H1 (cell line): ENCODE measurements around the gene RARA.

ENCODE experiments used
- CTBP2 ChIP-seq: IDR thresholded peaks from 2 replicates; pipeline ENCODE4 v1.7.0; 2011; ENCODE audit warnings: borderline replicate concordance, mild to moderate bottlenecking, moderate library complexity, mixed read lengths, low read length; ENCODE audit not compliant: insufficient read depth, insufficient read length
- EZH2 ChIP-seq: fragments of 200-600 bp; sonication (generic); IDR thresholded peaks from 2 replicates; pipeline ENCODE4 v1.7.1; 2012; ENCODE audit warnings: low read depth, mild to moderate bottlenecking, moderate library complexity, low read length, inconsistent platforms; ENCODE audit not compliant: severe bottlenecking
- GABPA ChIP-seq: IDR thresholded peaks from 2 replicates; pipeline ENCODE4 v1.6.1; 2011; ENCODE audit warnings: mild to moderate bottlenecking, low read length, moderate library complexity, borderline replicate concordance; ENCODE audit not compliant: insufficient read depth
- KDM1A ChIP-seq: fragments of 200-600, 300-600 bp; sonication (generic); IDR thresholded peaks from 2 replicates; pipeline ENCODE4 v1.7.1; 2016; ENCODE audit warnings: mild to moderate bottlenecking, low read length, borderline replicate concordance
- POLR2A ChIP-seq, 2 experiments: IDR thresholded peaks; 1 replicate in 1 of 2; 2 replicates in 1 of 2; pipeline ENCODE4 v1.6.1; 2011; ENCODE audit warnings: low read depth in 2 of 2, low read length in 2 of 2, mild to moderate bottlenecking in 2 of 2; ENCODE audit errors: control extremely low read depth in 1 of 2
- RBBP5 ChIP-seq: IDR thresholded peaks from 2 replicates; pipeline ENCODE4 v1.7.1; 2012; ENCODE audit warnings: low read depth, mild to moderate bottlenecking, inconsistent platforms, low read length, moderate library complexity, borderline replicate concordance
- SAP30 ChIP-seq: fragments of 300-600 bp; sonication (generic); IDR thresholded peaks from 2 replicates; pipeline ENCODE4 v1.7.1; 2012; ENCODE audit warnings: low read length, moderate library complexity, mild to moderate bottlenecking, inconsistent platforms; ENCODE audit not compliant: insufficient read depth, insufficient replicate concordance
- TF ChIP-seq, protein P1 (sequence below), 3 experiments: IDR thresholded peaks; 1 replicate in 2 of 3; 2 replicates in 1 of 3; pipeline versions ENCODE4 v1.5.1 to v1.6.1; 2011; ENCODE audit warnings: low read length in 3 of 3, mild to moderate bottlenecking in 3 of 3, inconsistent platforms in 2 of 3, low read depth in 1 of 3, moderate library complexity in 1 of 3; ENCODE audit not compliant: insufficient read depth in 1 of 3; ENCODE audit errors: control extremely low read depth in 1 of 3
- TF ChIP-seq, protein P2 (sequence below): IDR thresholded peaks from 2 replicates; pipeline ENCODE4 v1.6.1; 2011; ENCODE audit warnings: low read length, improper control_type of control experiment
- TF ChIP-seq, protein P3 (sequence below): IDR thresholded peaks from 2 replicates; pipeline ENCODE4 v1.6.1; 2012; ENCODE audit warnings: inconsistent platforms
- TF ChIP-seq, protein P4 (sequence below): IDR thresholded peaks from 2 replicates; pipeline ENCODE4 v1.6.1; 2012; ENCODE audit warnings: inconsistent platforms
- TF ChIP-seq, protein P5 (sequence below): IDR thresholded peaks from 2 replicates; pipeline ENCODE4 v1.6.1; 2012; ENCODE audit warnings: low read length, inconsistent platforms

DNA sequence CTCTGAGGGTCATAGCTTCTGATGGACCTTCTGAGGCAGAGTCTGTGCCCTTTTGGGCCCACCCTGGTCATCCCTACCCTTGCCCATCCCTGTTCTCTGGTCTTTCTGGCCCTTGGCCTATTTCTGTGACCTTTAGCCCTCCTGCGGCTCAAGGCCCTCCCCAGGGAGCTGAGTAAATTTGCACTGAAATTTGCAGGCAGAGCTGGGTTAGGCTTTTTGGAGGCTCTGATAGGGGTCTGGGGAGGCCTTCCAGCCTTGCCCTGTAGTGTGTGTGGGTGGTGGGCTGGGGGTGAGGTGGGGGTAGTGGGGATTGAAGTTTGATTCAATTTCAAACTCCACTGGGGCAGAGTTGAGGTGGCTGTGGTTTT lies 17.8 kb downstream of the RARA start:
- TF ChIP-seq, protein P1, sequence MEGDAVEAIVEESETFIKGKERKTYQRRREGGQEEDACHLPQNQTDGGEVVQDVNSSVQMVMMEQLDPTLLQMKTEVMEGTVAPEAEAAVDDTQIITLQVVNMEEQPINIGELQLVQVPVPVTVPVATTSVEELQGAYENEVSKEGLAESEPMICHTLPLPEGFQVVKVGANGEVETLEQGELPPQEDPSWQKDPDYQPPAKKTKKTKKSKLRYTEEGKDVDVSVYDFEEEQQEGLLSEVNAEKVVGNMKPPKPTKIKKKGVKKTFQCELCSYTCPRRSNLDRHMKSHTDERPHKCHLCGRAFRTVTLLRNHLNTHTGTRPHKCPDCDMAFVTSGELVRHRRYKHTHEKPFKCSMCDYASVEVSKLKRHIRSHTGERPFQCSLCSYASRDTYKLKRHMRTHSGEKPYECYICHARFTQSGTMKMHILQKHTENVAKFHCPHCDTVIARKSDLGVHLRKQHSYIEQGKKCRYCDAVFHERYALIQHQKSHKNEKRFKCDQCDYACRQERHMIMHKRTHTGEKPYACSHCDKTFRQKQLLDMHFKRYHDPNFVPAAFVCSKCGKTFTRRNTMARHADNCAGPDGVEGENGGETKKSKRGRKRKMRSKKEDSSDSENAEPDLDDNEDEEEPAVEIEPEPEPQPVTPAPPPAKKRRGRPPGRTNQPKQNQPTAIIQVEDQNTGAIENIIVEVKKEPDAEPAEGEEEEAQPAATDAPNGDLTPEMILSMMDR (IDR thresholded peaks at IDR 0.05; ENCODE audit: control extremely low read depth in 1 of 3, insufficient read depth in 1 of 3, low read depth in 1 of 3, low read length in 3 of 3), result no peak
- TF ChIP-seq, protein P2, sequence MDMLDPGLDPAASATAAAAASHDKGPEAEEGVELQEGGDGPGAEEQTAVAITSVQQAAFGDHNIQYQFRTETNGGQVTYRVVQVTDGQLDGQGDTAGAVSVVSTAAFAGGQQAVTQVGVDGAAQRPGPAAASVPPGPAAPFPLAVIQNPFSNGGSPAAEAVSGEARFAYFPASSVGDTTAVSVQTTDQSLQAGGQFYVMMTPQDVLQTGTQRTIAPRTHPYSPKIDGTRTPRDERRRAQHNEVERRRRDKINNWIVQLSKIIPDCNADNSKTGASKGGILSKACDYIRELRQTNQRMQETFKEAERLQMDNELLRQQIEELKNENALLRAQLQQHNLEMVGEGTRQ, result no peak
- TF ChIP-seq SAP30 (no peak), RBBP5 (no peak), EZH2 (no peak), GABPA (no peak), KDM1A (no peak), POLR2A (IDR thresholded peaks at IDR 0.05; ENCODE audit: control extremely low read depth in 1 of 2, low read depth in 2 of 2, low read length in 2 of 2) (no peak), CTBP2 (no peak)
- TF ChIP-seq, protein P3, sequence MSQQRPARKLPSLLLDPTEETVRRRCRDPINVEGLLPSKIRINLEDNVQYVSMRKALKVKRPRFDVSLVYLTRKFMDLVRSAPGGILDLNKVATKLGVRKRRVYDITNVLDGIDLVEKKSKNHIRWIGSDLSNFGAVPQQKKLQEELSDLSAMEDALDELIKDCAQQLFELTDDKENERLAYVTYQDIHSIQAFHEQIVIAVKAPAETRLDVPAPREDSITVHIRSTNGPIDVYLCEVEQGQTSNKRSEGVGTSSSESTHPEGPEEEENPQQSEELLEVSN, result no peak
- TF ChIP-seq, protein P4, sequence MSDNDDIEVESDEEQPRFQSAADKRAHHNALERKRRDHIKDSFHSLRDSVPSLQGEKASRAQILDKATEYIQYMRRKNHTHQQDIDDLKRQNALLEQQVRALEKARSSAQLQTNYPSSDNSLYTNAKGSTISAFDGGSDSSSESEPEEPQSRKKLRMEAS, result no peak
- TF ChIP-seq, protein P5, sequence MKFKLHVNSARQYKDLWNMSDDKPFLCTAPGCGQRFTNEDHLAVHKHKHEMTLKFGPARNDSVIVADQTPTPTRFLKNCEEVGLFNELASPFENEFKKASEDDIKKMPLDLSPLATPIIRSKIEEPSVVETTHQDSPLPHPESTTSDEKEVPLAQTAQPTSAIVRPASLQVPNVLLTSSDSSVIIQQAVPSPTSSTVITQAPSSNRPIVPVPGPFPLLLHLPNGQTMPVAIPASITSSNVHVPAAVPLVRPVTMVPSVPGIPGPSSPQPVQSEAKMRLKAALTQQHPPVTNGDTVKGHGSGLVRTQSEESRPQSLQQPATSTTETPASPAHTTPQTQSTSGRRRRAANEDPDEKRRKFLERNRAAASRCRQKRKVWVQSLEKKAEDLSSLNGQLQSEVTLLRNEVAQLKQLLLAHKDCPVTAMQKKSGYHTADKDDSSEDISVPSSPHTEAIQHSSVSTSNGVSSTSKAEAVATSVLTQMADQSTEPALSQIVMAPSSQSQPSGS, result no peak
